Hair follicular keratinocyte (primary cell): ENCODE results near the gene EIF5A. TPM values are rescaled to one million over a fixed set of nuclear protein-coding genes. Genes with fewer than 3 reads are reported as not detected.

Source experiments
- total RNA-seq: library from RNA; depleted of rRNA; stranded (reverse); fragments of >200 nt; gene quantifications from 2 replicates; pipeline ENCODE4 v1.2.3, GENCODE V29; 2015

The EIF5A gene
- 557 and 909 TPM in 2 replicates for total RNA-seq

DNA sequence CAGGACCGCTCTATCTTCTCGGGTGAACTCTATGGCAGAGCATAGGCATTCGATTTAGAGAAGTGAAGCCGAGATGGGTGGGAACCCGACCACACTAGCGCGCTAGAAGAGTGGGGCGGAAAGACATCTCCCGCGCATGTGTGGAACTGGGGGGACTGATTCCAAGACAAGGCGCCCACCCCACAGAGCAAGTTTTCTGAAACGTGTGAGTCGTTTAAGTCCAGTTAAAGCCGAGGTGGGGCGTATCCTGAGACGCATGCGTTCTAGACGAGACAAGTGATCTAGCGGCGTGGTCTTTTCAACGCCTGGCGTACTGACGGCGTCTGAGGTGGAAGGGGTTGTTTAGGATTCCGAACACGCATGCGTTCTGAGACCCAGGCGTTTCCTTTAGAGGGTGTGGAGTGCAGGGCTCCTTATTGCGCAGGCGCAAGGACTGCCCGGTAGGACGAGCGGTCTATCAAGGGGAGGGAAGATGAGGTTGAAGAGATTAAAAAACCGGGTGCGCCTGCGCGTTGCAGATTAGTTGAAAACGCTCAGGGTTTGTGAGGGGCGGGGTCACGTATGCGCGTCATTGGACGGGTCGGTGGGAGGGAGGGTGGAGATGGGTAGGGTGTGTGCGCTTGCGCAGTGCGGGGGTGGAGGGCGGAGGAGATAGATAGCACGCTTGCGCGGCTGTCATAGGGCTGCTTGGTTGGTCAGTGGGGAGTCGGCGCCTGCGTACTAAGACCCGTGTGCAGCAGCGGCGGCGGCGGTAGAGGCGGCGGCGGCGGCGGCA, at the start of gene EIF5A:
Gene EIF5A (plus strand): TSS at position 718 of the 775 bp plus-strand sequence. CDS start 2,008 bp downstream, outside the sequence.

GRCh38 chr17:7262192-7262934, 45.1 kb upstream of the EIF5A start, which contains the start of gene CLDN7:
CLDN7 (minus strand) TSS chr17:7262478; CDS start chr17:7262043, 435 bp downstream.

GRCh38 chr17:7281074-7281952, 26.1 kb upstream of the EIF5A start, which contains the start of gene SLC2A4:
SLC2A4 (plus strand) TSS chr17:7281718; CDS start chr17:7281935, 217 bp downstream.

DNA sequence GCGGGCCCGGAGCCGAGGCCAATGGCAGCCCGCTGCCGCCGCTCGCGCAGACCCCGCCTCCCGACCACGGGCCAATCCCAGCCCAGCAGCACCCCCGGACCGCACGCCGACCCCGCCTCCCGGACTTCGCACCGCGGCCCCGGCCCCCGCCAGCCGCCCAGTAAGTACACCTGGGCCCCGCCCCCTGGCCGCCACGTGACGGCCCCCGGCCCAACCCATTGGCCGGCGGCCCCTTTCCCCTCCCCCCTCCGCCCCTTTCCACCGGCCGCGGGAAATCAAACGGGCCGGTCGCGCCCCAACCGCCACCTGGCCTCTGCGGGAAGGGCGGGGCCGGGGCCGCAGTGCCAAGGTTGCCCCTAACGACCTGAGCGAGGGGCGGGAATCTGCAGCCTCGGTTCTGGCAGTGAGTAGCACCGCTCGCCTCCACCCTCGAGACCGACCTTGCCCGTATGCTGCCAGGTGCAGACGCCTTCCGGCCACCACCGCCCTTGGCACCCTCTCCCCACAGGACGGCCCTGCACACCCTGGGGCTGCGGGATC, 12.7 kb upstream of the EIF5A start, which contains the start of gene YBX2:
Gene YBX2 (minus strand): TSS at position 26 of the 540 bp plus-strand sequence. CDS start 139 bp downstream, outside the sequence.

DNA sequence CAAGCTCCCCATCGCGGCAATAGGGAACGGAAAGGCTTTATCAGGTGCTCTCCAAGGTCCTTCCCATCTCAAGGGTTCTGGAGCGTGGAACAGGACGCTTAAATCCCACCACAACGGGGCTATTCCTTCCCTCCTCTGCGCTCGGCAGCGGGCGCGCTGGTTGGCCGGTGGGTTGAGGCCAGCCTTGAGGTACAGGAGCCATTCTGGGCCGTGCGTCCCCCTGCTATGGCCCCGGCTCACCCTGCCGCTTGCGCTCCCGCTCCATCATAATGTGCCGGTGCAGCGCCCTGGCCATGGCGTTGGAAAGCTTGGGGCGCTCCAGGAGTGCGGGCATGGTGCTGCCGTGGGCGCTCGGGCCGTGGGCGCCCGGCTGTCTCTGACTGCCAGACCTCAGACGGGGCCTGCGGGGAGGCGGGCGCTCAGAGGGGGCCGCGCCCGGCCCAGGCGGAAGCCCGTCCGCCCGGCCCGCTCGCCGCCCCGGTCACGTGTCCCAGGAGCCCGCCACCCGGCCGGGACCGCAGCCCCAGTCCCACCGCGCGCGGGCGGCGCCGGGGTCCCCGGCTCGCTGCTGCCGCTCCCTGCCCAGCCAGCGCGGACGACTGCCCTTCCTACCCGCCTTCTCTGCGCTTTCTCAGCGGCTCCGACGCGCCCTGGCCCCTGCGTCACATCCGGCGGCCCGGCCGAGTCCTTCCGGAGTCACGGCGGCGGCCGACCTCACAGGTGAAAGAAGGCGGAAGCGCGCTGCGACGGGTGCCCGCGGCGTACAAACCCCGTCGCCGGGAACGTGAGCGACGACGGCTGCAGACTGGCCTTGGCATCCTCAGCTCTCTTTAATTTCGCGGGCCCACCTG, 7.5 kb downstream of the EIF5A start, which contains the start of gene GPS2:
Gene GPS2 (minus strand): TSS at position 642 of the 851 bp plus-strand sequence. CDS start 308 bp downstream, at position 334.

DNA sequence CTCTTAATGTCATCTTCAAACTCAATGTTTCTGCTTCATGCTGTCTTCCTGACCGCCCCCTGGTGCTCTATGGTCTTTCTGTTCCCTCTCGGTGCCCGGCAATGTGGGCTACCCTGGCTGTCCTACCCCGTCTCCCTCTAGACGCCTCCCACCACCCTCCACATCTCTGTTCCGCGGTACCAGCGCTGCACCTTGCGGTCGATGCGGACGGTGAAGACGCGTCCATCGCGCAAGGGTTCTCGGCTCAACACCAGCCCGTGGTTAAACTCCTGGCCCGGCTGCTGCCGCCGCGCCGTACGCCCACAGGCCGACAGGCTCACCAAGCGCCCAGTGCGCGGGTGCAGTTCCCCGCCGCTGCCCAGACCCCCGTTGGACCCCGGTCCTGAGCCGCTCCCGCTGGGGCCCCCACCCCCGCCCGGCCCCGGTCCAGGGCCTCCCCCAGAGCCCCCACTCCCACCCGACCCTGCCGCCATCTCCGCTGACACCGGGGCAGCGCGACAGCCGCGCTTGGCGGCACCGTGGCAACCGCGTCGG, 21.5 kb downstream of the EIF5A start, which contains the start of gene NEURL4:
Gene NEURL4 (minus strand): TSS at position 496 of the 534 bp plus-strand sequence. CDS start 23 bp downstream, at position 473.

GRCh38 chr17:7336240-7337175, 29.1 kb downstream of the EIF5A start, which contains the start of gene ACAP1:
ACAP1 (plus strand) TSS chr17:7336529; CDS start chr17:7336735, 206 bp downstream.

DNA sequence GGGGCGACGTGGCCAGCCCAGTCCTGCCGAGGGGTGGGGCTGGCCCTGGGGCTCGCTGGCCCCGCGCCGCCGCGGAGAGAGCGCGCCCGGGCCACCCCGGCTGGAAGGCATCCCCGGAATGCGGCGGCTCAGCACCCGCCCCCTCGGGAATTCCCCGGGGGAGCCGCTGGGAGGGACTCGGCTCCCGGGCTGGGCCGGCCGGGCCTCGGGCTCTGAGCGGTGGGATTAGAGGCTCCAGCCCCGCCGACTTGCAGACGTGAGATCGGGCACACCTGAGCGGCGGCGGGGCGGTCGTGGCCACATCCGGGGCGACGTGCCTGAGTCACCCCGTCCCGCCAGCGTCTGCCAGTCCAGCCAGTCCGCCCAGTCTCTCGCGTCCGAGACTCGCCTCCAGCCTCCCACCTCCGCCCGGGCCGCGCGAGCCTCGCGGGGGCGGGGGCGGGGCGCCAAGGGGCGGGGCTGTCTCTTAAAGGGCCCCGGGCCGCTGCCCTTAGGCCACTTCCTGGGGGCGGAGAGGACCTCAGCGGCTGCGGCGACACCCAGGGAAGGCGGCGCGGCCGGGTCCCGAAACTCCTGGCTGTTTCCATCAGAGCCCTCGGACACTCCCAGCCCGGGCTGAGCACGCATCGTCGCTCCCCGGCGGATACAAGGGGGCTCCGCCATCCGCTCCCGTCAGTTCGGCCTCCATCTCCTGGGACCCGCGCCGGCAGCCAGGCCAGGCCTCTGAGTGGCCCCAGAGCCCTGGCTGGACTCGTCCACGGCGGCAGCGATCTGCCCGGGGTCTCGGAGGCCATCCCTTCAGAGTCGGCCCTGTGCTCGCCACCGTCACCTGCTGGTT, 44.5 kb downstream of the EIF5A start, which contains the start of gene KCTD11:
Gene KCTD11 (plus strand): TSS at position 498 of the 838 bp plus-strand sequence.

DNA sequence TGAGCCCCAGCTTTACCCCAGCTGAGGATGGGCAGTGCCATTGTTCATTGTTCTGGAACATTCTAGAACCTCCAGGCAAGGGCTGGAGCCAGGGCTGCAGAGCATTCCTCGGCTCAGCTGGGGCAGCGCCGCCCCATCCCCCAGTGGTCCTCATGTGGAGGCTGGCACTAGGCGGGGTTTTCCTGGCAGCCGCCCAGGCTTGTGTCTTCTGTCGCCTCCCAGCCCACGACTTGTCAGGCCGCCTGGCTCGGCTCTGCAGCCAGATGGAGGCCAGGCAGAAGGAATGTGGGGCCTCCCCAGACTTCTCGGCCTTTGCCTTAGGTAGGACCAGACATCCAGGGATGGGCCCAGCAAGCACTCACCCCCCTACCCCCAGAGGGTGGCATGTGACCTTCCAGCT, 47.6 kb downstream of the EIF5A start, which contains the start of gene TMEM95:
Gene TMEM95 (plus strand): TSS at position 104 of the 400 bp plus-strand sequence. CDS start 49 bp downstream, at position 153.

Other genes starting within 250 kb of the EIF5A start
- not detected in 2 replicates for gene CLEC10A, start 227.4 kb upstream of the EIF5A start, total RNA-seq
- gene ASGR2, start 192.8 kb upstream of the EIF5A start, total RNA-seq = not detected in 2 replicates
- 0.23 TPM in 1 of 2 replicates, not detected in the other for gene ASGR1, start 128.3 kb upstream of the EIF5A start, total RNA-seq
- 1.4 and 5.5 TPM in 2 replicates for gene DLG4, start 87.8 kb upstream of the EIF5A start, total RNA-seq
- gene ACADVL, start 87.7 kb upstream of the EIF5A start, total RNA-seq = 173 and 216 TPM in 2 replicates
- 32.6 and 39.5 TPM in 2 replicates for gene DVL2, start 73.1 kb upstream of the EIF5A start, total RNA-seq
- 26.9 and 32.2 TPM in 2 replicates for gene PHF23, start 68.2 kb upstream of the EIF5A start, total RNA-seq
- gene GABARAP, start 65.2 kb upstream of the EIF5A start, total RNA-seq = 171 and 262 TPM in 2 replicates
- gene CTDNEP1, start 55.9 kb upstream of the EIF5A start, total RNA-seq = 39.4 and 49.4 TPM in 2 replicates
- 23.3 and 36.8 TPM in 2 replicates for gene ELP5, start 55.4 kb upstream of the EIF5A start, total RNA-seq
- 7.9 and 26.0 TPM in 2 replicates for gene CLDN7, start 45.1 kb upstream of the EIF5A start, total RNA-seq
- gene SLC2A4, start 25.9 kb upstream of the EIF5A start, total RNA-seq = 0.08 and 1.4 TPM in 2 replicates
- gene YBX2, start 13.0 kb upstream of the EIF5A start, total RNA-seq = 0.47 and 0.72 TPM in 2 replicates
- 42.7 and 70.0 TPM in 2 replicates for gene GPS2, start 7.7 kb downstream of the EIF5A start, total RNA-seq
- 6.2 and 10.9 TPM in 2 replicates for gene NEURL4, start 21.7 kb downstream of the EIF5A start, total RNA-seq
- gene ACAP1, start 28.9 kb downstream of the EIF5A start, total RNA-seq = 3.3 and 5.6 TPM in 2 replicates
- gene KCTD11, start 44.5 kb downstream of the EIF5A start, total RNA-seq = 6.0 and 13.0 TPM in 2 replicates
- gene TMEM95, start 47.5 kb downstream of the EIF5A start, total RNA-seq = not detected in 2 replicates
- gene TNK1, start 73.5 kb downstream of the EIF5A start, total RNA-seq = 3.8 and 7.7 TPM in 2 replicates
- gene PLSCR3, start 86.9 kb downstream of the EIF5A start, total RNA-seq = 68.4 and 99.4 TPM in 2 replicates
- 138 and 193 TPM in 2 replicates for gene TMEM256, start 96.5 kb downstream of the EIF5A start, total RNA-seq
- 2.4 and 6.1 TPM in 2 replicates for gene NLGN2, start 100.2 kb downstream of the EIF5A start, total RNA-seq
- gene SPEM1, start 112.7 kb downstream of the EIF5A start, total RNA-seq = not detected in 2 replicates
- gene SPEM2, start 118.0 kb downstream of the EIF5A start, total RNA-seq = not detected in 2 replicates
- not detected in 2 replicates for gene SPEM3, start 121.2 kb downstream of the EIF5A start, total RNA-seq
- 25.2 and 30.4 TPM in 2 replicates for gene TMEM102, start 127.8 kb downstream of the EIF5A start, total RNA-seq
- gene FGF11, start 131.9 kb downstream of the EIF5A start, total RNA-seq = 7.5 and 17.3 TPM in 2 replicates
- 9.8 and 14.8 TPM in 2 replicates for gene CHRNB1, start 137.4 kb downstream of the EIF5A start, total RNA-seq
- 25.9 and 36.8 TPM in 2 replicates for gene ZBTB4, start 172.0 kb downstream of the EIF5A start, total RNA-seq
- not detected in 2 replicates for gene SLC35G6, start 173.8 kb downstream of the EIF5A start, total RNA-seq
- 31.9 and 33.7 TPM in 2 replicates for gene POLR2A, start 176.7 kb downstream of the EIF5A start, total RNA-seq
- 8.8 and 10.3 TPM in 2 replicates for gene TNFSF12, start 241.4 kb downstream of the EIF5A start, total RNA-seq